HG03095 (cell line): Measurements from ENCODE around the gene RAB6A.
"Not testable (repeated sequence)": the region's sequence is repeated elsewhere in the genome, so short reads cannot be mapped to it uniquely, and the experiment has no call there.

Source experiments
- ATAC-seq: cut with Tn5 transposase; IDR thresholded peaks from one replicate; pipeline ENCODE4 v1.9.1; 2021; ENCODE audit warnings: moderate library complexity; ENCODE audit not compliant: unreplicated experiment

The RAB6A gene

DNA sequence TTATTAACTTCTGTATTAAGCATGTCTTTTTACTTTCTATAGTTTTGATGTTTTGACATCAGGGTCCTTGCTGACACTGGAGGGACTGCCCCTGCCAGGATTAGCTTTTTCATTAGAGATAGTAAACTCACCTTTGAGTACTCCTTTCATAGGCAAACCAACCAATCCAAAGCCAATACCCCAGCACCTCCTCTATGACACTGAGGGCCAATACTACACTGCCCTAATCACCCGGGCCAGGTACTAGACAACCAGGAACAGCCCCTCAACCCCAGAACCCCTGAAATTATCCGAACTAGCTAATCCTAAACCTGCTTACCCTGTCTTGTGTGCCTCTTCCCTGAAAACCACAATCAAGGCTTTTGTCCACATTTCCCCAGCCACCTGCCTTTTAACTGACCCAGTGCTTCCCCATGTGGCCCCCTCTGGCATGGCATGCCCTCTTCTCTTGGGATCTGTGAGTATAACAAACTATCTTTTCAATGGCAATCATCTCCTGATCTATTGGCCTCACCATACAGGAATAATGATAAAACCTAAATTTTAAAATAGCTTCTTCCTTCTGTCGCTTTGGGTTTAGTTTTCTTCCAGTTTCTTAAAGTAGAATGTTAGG lies 31.2 kb downstream of the RAB6A start:
- no peak for ATAC-seq

DNA sequence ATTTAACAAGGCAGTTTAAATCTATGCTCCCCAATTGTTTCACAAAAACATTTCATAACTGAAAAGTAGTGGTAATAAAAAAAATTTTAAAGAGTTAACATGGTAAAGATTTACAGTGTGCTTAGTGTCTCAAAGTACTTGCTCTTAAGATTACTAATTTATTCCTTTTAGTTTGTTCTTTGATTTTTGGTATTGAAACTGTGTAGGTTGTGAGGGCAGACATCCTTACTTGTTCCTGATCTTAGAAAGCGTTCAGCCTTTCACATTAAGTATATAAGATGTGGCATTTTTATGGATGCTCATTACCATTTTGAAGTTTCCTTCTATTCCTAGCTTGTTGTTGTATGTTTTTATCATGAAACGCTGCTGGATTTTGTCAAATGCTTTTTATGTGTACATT lies 32.9 kb downstream of the RAB6A start:
- ATAC-seq, result no peak

DNA sequence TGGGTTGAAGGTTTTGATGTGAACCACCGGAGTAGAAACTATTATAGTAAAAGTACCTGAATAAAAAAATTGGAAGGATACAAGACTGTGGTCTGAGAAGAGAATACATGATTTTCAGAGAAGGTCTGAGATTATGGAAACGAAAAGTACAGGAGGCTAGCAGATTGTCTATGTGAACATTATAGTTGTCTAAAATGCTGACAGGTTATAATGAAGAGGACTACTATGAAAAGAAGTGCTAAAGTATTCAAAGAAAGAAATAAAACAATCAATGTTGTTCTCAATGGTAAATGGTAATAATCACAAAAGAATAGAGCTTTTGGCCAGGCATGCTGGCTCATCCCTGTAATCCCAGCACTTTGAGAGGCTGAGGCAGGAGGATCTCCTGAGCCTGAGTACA lies 34.0 kb downstream of the RAB6A start:
- no peak for ATAC-seq

DNA sequence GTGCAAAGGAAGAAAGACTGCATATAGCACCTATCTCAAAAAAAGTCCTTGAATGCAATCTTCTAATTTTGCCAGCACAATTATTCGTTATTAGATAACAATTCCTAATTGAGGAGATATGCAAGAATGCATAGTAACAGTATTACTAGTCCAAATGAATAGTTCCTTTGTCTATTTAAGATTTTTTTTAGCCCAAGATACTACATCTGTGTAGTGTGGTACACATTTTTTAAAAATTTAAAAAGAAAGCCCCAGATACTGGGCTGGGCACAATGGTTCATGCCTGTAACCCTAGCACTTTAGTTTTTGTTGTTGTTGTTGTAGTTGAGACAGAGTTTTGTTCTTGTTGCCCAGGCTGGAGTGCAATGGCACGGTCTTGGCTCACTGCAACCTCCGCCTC lies 43.7 kb downstream of the RAB6A start:
- no peak for ATAC-seq

DNA sequence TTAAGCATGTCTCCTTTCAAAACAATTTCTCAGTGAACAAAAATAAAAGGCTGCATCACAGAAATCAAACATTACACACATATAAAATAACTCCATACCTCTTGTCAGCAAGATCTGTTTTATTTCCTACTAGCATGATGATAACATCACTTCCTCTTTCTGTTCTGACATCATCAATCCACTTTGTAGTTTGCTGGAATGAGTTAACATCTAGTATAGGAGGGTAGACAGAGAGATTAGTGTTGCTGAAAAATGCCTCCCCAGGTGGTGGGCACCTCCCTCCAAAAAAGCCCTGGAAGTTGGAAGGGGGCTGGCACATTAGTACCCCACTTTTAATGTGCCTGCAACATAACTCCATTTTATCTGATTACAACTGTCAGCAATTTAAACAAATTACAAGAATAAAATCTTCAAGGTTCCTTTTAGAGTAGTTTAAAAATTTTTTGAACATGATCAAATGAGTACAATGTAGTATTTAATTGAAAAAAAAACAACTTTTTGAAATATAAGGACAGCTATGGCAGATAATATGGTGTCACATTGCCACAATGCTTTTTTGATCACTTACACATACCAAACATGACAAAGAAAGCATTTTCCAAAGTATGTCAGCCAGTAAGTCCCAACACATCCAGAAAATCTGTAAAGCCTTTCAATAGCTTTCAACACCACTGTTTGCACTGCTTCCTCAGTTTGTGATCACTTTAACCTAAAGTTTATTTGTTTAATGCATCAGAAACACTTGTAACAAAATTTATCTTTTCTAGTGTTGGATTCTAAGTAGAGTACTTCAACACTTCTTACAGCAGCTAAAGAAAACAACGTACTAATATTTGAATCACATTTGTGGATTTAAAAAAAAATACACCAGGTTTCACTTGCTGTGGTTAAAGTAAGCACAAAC lies 44.5 kb downstream of the RAB6A start:
- ATAC-seq, result no peak

DNA sequence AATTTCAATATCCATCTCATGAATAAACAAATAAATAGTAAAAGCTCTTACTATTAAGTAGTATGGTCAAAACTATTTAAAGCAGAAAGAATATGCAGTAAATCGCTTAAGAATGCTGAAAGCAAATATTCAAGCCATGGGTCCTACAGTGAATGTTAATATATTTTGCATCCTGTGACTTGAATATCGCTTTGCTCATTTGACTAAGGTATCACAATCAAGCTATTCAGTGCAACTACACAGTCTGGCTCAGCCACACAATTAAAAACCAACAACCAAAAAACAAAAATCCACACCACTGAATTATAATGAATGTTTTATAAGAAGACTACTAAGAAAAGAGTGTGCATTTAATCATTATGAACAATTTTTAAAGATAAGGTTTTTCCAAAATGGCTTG lies 45.3 kb downstream of the RAB6A start:
- no peak for ATAC-seq

DNA sequence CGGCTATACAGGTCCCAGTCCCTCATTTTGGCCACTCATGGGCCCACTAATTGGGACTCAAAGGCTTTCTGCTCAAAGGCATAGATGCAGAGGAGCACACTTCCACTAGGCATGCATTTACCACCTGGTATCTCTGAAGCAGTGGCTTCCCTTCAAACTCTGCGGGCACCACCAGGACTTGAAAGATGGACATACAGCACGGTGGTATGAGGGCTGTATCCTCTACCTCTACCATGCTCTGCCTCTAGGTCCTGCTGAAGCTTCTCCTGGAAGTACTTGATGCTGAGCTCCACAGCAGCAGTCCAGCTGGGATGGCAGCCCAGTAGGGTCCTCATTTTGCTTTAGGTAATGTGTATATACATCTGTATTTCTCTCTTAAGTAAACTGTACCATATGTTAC lies 49.9 kb downstream of the RAB6A start:
- ATAC-seq, result no peak

DNA sequence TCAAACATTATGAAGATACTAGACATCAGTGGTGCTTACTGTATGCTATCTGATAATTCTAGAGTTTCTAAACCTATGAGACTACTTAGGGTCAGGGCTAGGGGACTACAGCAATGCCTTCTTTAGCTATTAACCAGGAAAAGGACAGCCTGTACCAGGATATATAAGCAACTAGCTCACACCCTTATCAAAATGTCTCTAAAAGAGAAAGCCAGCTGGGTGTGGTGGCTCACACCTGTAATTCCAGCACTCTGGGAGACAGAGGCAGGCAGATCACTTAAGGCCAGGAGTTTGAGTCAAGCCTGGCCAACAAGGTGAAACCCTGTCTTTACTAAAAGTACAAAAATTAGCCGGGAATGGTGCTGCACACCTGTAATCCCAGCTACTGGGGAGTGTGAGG lies 55.8 kb downstream of the RAB6A start:
- no peak for ATAC-seq

DNA sequence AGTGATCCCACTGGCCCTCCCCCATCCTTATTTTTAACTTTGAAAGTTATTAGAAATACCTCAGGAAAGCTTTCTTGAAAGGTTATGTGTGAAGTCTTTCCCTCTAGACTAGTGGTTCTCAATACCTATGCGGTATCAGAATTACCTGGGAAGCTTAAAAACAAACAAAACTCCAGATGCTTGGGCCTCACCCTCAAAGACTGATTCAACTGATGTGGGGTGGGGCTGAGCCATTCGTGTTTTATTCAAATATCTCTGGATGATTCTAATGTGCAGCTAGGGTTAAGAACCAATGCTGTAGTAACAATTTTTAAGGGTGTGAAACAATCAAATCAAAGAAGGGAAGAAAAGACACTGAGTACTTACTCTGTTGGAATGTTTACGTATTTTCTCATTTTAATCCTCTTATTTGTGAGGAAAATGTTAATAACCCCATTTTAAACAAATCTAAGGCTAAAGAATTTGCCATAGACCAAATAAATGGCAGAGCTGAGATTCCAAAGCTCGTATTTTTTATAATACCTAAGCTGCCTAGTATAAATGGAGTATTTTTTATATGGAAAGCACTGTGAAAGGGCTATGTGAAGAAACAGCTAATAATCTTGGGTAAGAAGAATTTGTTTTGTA lies 66.9 kb downstream of the RAB6A start:
- no peak for ATAC-seq

DNA sequence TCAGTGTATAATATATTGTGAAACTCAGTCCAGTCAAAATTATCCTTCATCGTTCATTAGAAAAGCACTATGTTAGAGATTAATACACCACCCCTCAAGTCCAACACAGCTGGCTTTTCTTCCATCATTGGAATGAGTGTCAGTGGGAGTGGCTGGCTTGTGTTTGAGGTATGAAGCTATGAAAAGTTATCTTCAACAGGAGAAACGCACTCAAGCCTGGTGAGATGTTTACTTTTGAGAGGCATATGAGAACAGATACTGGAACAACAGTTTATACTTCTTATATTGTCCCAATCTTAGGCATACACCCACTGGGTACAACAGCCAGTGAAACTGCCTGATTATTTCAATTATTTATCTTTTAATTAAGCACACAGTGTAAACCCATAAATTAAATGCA lies 80.2 kb downstream of the RAB6A start:
- ATAC-seq, result no peak

DNA sequence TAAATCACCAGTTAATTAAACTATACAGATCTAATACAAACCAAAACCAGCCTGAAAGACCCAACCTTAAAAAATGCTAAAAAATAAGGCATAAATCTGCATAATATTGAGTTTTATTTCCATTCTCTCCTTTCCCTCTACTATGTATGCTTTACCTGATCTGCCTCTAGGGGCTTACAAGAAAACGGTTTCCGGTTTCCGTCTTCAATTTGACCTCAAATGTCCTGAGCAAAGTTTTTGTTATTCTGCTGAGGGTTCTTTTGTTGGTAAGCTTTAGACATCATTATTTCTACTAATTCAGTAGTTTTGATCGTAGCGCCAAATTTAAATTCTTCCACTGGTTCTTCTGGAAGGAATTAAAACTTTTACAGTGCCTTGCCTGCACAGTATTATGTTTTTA lies 84.3 kb downstream of the RAB6A start:
- not testable (repeated sequence) for ATAC-seq

DNA sequence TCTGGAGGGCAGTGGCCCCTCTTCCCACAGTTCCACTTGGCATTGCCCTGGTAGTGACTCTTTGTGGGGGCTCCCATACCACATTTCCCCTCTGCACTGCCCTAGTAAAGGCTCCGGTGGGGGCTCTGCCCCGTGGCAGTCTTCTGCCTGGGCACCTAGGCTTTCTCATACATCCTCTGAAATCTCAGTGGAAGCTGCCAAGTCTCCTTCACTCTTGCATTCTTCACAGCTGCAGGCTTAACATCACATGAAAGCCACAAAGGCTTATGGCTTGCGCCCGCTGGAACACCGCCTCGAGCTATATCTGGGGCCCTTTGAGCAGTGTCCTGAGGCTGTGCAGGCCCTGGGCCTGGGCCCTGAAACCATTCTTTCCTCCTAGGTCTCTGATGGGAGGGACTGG lies 89.2 kb downstream of the RAB6A start:
- ATAC-seq, result no peak

DNA sequence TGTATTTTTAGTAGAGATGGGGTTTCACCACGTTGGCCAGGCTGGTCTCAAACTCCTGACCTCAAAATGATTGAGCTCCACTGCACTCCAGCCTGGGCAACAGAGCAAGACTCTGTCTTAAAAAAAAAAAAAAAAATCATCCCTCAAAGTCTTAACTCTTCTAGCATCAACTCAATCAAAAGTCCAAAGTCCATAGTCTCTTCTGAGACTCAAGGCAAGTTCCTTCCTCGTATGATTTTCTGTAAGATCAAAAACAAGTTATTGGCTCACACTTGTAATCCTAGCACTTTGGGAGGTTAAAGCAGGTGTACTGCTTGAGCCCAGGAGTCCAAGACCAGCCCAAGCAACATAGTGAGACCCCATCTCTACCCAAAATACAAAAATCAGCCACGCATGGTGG lies 90.1 kb downstream of the RAB6A start:
- ATAC-seq, result no peak

DNA sequence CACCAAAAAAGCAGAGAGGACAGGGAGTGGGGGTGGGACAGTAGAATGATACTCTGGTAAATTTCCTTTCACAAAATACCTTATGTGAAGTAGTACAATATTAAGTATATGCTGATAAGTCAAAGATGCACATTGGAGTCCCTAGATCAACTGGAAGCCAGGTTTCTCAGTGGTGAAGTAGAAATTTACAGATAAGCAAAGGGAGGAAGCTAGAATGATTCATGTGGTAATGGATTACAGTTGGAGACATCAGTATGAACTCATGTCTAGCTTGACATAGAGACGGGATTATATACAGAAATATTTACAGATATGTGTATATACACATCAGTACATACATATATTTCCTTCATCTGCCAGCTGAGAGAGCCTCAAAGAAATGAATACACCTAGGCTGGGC lies 93.0 kb downstream of the RAB6A start:
- ATAC-seq, result no peak

DNA sequence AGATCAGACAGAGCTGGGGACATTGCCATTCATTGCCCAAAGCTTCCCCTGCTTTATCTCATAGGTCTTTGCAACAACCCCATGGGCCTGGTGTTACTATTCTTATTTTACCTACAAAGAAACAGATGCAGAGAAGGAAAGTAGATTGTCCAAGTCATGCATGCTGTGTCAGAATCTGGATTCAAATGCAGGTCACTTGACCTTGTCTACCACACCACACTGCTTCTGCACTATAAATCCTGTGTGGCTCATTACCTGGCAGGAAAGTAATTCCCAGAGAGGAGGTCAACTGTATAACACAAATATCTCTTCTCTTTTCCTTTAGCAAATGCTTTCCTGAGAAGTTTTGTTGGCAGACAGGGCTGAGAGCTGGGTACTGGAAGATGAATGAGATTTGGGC lies 96.0 kb downstream of the RAB6A start:
- ATAC-seq, result no peak

DNA sequence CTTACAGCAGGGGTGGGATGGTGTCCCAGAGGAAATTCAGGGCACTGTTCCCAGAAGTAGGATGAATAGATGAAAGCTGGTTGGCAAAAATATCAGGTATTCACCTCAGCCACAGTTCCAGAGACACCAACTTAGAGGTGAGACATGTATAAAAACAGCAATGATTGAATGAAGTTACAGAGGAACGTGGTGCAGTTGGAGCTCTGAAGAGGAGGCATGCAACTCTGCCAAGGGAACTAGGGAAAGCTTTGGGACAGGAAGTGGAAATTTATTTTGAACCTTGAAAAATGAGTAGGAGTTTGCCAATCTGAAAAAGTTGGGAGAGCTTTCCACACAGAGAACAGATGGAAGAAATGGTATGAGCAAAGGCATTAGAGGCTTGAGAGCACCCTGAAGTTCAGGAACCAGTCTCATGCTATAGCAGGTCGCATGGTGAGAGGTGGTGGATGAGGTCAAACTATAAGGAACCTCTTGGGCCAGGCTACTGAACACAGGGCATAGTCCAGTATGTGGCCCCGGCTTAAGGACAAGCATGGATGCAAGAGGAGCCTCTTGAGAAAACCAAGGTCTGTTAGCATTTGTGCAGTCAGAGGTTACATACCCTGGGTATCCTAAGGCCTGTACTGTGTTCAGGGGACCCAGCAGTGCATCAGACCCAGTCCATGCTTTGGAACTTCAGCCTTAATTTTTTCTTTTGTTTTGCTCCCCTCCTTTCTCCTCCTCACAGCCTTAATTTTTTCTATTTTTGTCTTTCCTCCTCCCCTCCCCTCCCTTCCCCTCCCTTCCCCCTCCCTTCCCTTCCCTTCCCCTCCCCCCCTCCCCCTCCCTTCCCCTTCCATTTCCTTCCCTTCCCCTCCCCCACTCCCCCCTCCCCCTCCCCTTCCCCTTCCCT lies 97.0 kb downstream of the RAB6A start:
- no peak for ATAC-seq

DNA sequence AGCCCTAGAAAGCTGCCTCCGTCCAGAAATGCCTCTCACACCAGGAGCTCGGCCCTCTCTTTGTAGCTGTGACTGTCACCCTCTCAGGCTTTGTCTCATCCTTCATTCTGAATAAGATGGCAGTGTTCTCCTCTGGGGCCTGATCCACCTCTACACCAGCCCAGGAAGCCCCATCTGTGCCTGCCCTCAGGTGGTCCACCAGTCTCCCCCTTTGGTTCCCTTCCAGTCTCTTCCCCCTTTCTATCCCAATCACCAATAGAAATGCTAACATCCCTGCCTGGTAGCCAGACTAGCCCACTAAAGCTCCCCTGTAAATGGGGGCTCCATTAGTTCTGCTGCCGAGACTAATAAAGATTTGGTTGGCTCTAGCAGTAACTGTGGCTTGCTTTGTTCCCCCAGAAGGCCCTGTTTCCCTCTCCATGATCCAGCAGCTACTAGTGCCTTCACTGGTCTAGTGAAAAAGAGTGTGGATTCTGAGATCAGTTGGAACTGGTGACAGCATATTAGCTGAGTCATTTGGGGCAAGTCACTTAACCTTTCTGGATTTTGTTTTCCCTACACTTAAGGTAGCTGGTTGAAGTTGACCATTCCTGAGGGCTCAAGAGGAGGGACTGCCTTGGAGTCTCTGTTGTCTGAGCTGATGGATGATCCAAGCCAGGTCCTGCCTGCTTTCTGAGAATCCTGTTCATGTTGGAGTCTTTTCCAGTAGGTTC lies 98.3 kb downstream of the RAB6A start:
- ATAC-seq, result no peak

DNA sequence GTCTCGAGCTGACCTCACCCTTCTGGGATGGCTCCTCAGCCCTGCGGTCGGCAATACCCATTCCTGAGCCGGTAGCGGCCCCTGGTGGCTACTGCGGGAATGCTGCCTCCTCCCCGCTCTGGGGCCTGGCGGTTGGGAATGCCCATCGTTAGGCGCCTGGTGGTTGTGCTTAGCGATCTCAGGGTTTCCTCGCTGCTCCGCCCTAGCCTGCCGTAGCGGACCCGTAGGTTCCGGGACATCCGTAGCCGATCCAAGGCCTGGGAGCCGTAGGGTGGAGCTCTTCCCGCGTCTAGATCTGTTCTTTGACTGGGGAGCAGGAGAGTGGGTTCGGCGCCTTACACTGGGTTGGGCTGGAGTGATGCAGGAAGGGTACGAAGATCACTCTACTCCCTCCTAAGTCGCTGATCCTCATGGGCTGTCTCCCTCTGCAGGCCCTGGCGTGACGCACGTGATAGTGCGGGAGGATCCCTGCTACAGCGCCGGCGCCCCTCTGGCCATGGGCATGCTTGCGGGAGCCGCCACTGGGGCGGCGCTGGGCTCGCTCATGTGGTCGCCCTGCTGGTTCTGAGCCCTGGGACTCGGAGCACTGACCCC lies 99.7 kb downstream of the RAB6A start:
- no peak for ATAC-seq

DNA sequence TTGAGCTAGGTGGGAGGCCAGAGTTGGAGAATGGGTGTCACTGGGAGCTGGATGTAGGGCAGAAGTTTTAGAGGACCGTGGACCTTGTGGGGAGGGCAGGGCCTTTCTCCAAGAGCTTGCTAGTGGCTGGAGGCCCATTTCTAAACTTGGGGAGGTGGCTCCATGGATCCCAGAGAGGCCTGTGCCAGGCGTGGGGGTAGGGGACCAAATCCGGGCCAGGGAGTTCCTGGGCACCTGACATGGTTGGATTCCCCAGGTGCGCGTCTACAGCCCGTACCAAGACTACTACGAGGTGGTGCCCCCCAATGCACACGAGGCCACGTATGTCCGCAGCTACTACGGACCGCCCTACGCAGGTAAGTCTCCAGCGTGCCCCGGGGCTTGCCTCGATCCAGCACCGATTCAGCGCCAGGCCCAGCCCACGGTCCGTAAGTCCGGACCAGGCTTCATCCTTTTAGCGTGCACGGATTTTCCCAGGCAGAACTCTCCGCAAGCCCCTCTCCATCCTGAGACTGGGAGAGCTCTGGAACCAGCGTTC lies 100.3 kb downstream of the RAB6A start:
- no peak for ATAC-seq

DNA sequence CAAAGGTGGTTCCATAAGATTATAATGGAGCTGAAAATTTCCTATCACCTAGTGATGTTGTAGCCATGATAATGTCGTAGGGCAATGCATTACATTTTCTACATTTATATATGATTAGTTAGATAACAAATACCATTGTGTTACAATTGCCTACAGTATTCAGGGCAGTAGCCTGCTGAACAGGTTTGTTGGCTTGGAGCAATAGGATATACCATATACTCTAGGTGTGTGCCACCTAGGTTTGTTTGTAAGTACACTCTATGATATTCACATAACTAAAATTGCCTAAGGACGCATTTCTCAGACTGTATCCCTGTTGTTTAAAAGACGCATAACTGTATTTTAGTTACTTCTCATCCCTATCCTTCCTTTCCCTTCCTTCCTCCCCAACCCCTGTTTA lies 100.9 kb downstream of the RAB6A start:
- ATAC-seq, result no peak
